HEK293 (cell line): ENCODE results near the gene PAN2.

Source experiments
- PRDM10 ChIP-seq: fragments of 450-650 bp; formaldehyde crosslinking; IDR thresholded peaks from 2 replicates; pipeline ENCODE4 v1.5.1; 2016; ENCODE audit warnings: missing biosample characterization, missing genetic modification characterization
- PRDM2 ChIP-seq: fragments of 450-650 bp; formaldehyde crosslinking; IDR thresholded peaks from 2 replicates; pipeline ENCODE4 v1.5.1; 2016; ENCODE audit warnings: missing biosample characterization, missing genetic modification characterization, borderline replicate concordance
- PRDM4 ChIP-seq: fragments of 450-650 bp; formaldehyde crosslinking; IDR thresholded peaks from 2 replicates; pipeline ENCODE4 v1.5.1; 2017; ENCODE audit warnings: missing biosample characterization, missing genetic modification characterization
- RBAK ChIP-seq: fragments of 450-650 bp; formaldehyde crosslinking; IDR thresholded peaks from 2 replicates; pipeline ENCODE4 v1.5.1; 2016; ENCODE audit warnings: missing biosample characterization, missing genetic modification characterization
- SP2 ChIP-seq: fragments of 450-650 bp; formaldehyde crosslinking; IDR thresholded peaks from 2 replicates; pipeline ENCODE4 v1.5.1; 2016; ENCODE audit warnings: missing biosample characterization, missing genetic modification characterization
- TCF7L2 ChIP-seq: IDR thresholded peaks from 2 replicates; pipeline ENCODE4 v1.6.1; 2011; ENCODE audit warnings: low read depth, mild to moderate bottlenecking, inconsistent platforms, low read length, moderate library complexity, borderline replicate concordance
- TSHZ1 ChIP-seq: fragments of 450-650 bp; formaldehyde crosslinking; IDR thresholded peaks from 2 replicates; pipeline ENCODE4 v1.5.1; 2016; ENCODE audit warnings: missing biosample characterization, missing genetic modification characterization, borderline replicate concordance
- YY2 ChIP-seq: fragments of 450-650 bp; formaldehyde crosslinking; IDR thresholded peaks from 2 replicates; pipeline ENCODE4 v1.5.1; 2016; ENCODE audit warnings: missing biosample characterization, missing genetic modification characterization
- ZBTB26 ChIP-seq: fragments of 450-650 bp; formaldehyde crosslinking; optimal IDR thresholded peaks from 2 replicates; pipeline ENCODE3; 2016; ENCODE audit warnings: missing biosample characterization, mild to moderate bottlenecking, missing genetic modification characterization
- ZBTB48 ChIP-seq: fragments of 450-650 bp; formaldehyde crosslinking; IDR thresholded peaks from 2 replicates; pipeline ENCODE4 v1.5.1; 2016; ENCODE audit warnings: missing biosample characterization, missing genetic modification characterization
- ZBTB49 ChIP-seq: fragments of 450-650 bp; formaldehyde crosslinking; IDR thresholded peaks from 2 replicates; pipeline ENCODE4 v1.5.1; 2016; ENCODE audit warnings: missing biosample characterization, missing genetic modification characterization, low read depth
- ZFHX2 ChIP-seq: fragments of 450-650 bp; formaldehyde crosslinking; conservative IDR thresholded peaks from 2 replicates; pipeline ENCODE4 v1.5.1; 2016; ENCODE audit warnings: missing biosample characterization, missing genetic modification characterization
- ZNF10 ChIP-seq: fragments of 450-650 bp; formaldehyde crosslinking; IDR thresholded peaks from 2 replicates; pipeline ENCODE4 v1.5.1; 2017; ENCODE audit warnings: missing biosample characterization, missing genetic modification characterization
- ZNF544 ChIP-seq: fragments of 450-650 bp; formaldehyde crosslinking; IDR thresholded peaks from 2 replicates; pipeline ENCODE4 v1.5.0; 2017; ENCODE audit warnings: missing biosample characterization, missing genetic modification characterization
- ZNF548 ChIP-seq: fragments of 450-650 bp; formaldehyde crosslinking; IDR thresholded peaks from 2 replicates; pipeline ENCODE4 v1.5.1; 2016; ENCODE audit warnings: missing biosample characterization, missing genetic modification characterization
- ZNF621 ChIP-seq: fragments of 450-650 bp; formaldehyde crosslinking; IDR thresholded peaks from 2 replicates; pipeline ENCODE4 v1.5.1; 2017; ENCODE audit warnings: missing biosample characterization, missing genetic modification characterization
- ZNF623 ChIP-seq: fragments of 450-650 bp; formaldehyde crosslinking; IDR thresholded peaks from 2 replicates; pipeline ENCODE4 v1.5.1; 2016; ENCODE audit warnings: missing biosample characterization, missing genetic modification characterization
- ZSCAN16 ChIP-seq: fragments of 450-650 bp; formaldehyde crosslinking; IDR thresholded peaks from 2 replicates; pipeline ENCODE4 v1.5.1; 2016; ENCODE audit warnings: missing biosample characterization, missing genetic modification characterization

The PAN2 gene

GRCh38 chr12:56359851-56360767, 26.3 kb upstream of the PAN2 start, which contains the start of gene STAT2 (continued):
- no peak for TF ChIP-seq TSHZ1 (tag by site-specific recombination)
- TF ChIP-seq ZSCAN16, result no peak
- peak; percentile 90 for TF ChIP-seq ZBTB48
- TF ChIP-seq PRDM4, result peak; percentile 80
- TF ChIP-seq ZBTB26 (tag by site-specific recombination), result peak; percentile 70
- peak; percentile 98 for TF ChIP-seq PRDM10 (tag by site-specific recombination)
- no peak for TF ChIP-seq ZNF544
- TF ChIP-seq ZFHX2, result no peak; the same call in 1 of the 2 replicates
- no peak for TF ChIP-seq ZBTB49
- TF ChIP-seq ZNF621 (tag by site-specific recombination), result no peak
- peak; percentile 60; the same call in 1 of the 2 replicates for TF ChIP-seq ZNF548 (tag by site-specific recombination)
- no peak for TF ChIP-seq TCF7L2
- no peak for TF ChIP-seq YY2 (tag by site-specific recombination)
- no peak for TF ChIP-seq PRDM2 (tag by site-specific recombination)
- TF ChIP-seq ZNF623 (tag by site-specific recombination), result no peak
- TF ChIP-seq RBAK, result no peak
- TF ChIP-seq ZNF10 (tag by site-specific recombination), result peak; percentile 100
- peak; percentile 100 for TF ChIP-seq SP2
